AG04450 (cell line): Measurements from ENCODE around the gene STK17A. TPM values are rescaled to one million over a fixed set of nuclear protein-coding genes. Genes with fewer than 3 reads are reported as not detected.

Experiments
- CTCF ChIA-PET: fragments of 300-600, 350-600 bp; formaldehyde crosslinking; extraction: SDS; loops from one replicate; lab custom pipeline; 2022; ENCODE audit warnings: antibody characterized with exemption, inconsistent platforms; lab: Charles Lee
- POLR2A ChIA-PET: fragments of 350-600 bp; formaldehyde crosslinking; extraction: SDS; loops from one replicate; lab custom pipeline; 2021; ENCODE audit warnings: antibody characterized with exemption, inconsistent platforms; lab: Yijun Ruan, JAX
- DNase-seq: peaks from one replicate; pipeline ENCODE4 v3.0.0-alpha.2; 2011; ENCODE audit warnings: low read depth, low spot score
- H3K27ac ChIP-seq: one replicate; pipeline ENCODE4 v1.5.1; 2012; ENCODE audit warnings: low read depth, low read length, control low read depth
- H3K27me3 ChIP-seq: one replicate; pipeline ENCODE4 v1.6.0; 2012; ENCODE audit warnings: low read length; ENCODE audit not compliant: control insufficient read depth, insufficient read depth
- H3K4me3 ChIP-seq: 2 replicates; pipeline ENCODE4 v1.5.1; 2011; ENCODE audit warnings: mild to moderate bottlenecking, low read depth, low read length, control low read depth
- H3K9me3 ChIP-seq: 2 replicates; pipeline ENCODE4 v1.5.1; 2012; ENCODE audit warnings: low read length; ENCODE audit not compliant: control insufficient read depth, insufficient read depth
- CTCF ChIP-seq: IDR thresholded peaks from 2 replicates; pipeline ENCODE4 v1.5.1; 2011; ENCODE audit warnings: low read depth, low read length, control low read depth, inconsistent platforms
- polyA plus RNA-seq: library from polyadenylated mRNA; depleted of rRNA; stranded (reverse); fragments of >200 nt; gene quantifications from 2 replicates; pipeline ENCODE4 v1.2.3, GENCODE V29; 2011

STK17A gene
- polyA plus RNA-seq, 1 experiment = 39.7 TPM

GRCh38 chr7:43557831-43558495 lies 24.9 kb upstream of the STK17A start:
- no peak for DNase-seq
- POLR2A ChIA-PET = interaction anchor here (0.6 kb wide), 1 partner anchor 236 kb away, joined by 3 read pairs; no protein-coding TSS in a partner anchor
- Histone ChIP-seq H3K4me3 (no peak overlapping the region), H3K9me3 (no peaks in the 10 kb centered on the region), H3K27ac (no peak overlapping the region), H3K27me3 (peaks cover 13% of the 10 kb centered on the region)
- no peak for TF ChIP-seq CTCF
- CTCF ChIA-PET = interaction anchor here (2.5 kb wide), 1 partner anchor 25 kb away, joined by 13 read pairs; the partner anchor contains the start of gene STK17A

GRCh38 chr7:43559171-43559945 lies 23.6 kb upstream of the STK17A start:
- H3K27me3 ChIP-seq = peaks cover 11% of the 10 kb centered on the region
- no peaks in the 10 kb centered on the region for H3K9me3 ChIP-seq
- ChIA-PET CTCF (interaction anchor here (2.5 kb wide), 1 partner anchor 23 kb away, joined by 13 read pairs; the partner anchor contains the start of gene STK17A), POLR2A (no interaction called here)
- no peak overlapping the region for H3K27ac ChIP-seq
- H3K4me3 ChIP-seq = no peak overlapping the region
- DNase-seq = no peak
- TF ChIP-seq CTCF = no peak

GRCh38 chr7:43559946-43560335 lies 23.0 kb upstream of the STK17A start:
- POLR2A ChIA-PET = no interaction called here
- Histone ChIP-seq H3K4me3 (no peak overlapping the region), H3K27me3 (peaks cover 11% of the 10 kb centered on the region), H3K9me3 (no peaks in the 10 kb centered on the region), H3K27ac (no peak overlapping the region)
- no peak for TF ChIP-seq CTCF
- CTCF ChIA-PET = no interaction called here
- DNase-seq = no peak

- H3K4me3 ChIP-seq = no peak overlapping the region
- H3K27ac ChIP-seq = no peak overlapping the region
- no peak for DNase-seq
- POLR2A ChIA-PET = no interaction called here
- H3K9me3 ChIP-seq = no peaks in the 10 kb centered on the region
- peaks cover 11% of the 10 kb centered on the region for H3K27me3 ChIP-seq
- no peak for TF ChIP-seq CTCF
- CTCF ChIA-PET = no interaction called here
These were observed 22.1 kb upstream of the STK17A start for GRCh38 chr7:43560742-43561330.
